GM19324 (cell line): ENCODE results near the gene EPHA5.

Experiments
- ATAC-seq: cut with Tn5 transposase; IDR thresholded peaks from one replicate; pipeline ENCODE4 v1.9.1; 2021; ENCODE audit warnings: mild to moderate bottlenecking, moderate library complexity; ENCODE audit not compliant: unreplicated experiment, low FRiP score

EPHA5 gene

DNA sequence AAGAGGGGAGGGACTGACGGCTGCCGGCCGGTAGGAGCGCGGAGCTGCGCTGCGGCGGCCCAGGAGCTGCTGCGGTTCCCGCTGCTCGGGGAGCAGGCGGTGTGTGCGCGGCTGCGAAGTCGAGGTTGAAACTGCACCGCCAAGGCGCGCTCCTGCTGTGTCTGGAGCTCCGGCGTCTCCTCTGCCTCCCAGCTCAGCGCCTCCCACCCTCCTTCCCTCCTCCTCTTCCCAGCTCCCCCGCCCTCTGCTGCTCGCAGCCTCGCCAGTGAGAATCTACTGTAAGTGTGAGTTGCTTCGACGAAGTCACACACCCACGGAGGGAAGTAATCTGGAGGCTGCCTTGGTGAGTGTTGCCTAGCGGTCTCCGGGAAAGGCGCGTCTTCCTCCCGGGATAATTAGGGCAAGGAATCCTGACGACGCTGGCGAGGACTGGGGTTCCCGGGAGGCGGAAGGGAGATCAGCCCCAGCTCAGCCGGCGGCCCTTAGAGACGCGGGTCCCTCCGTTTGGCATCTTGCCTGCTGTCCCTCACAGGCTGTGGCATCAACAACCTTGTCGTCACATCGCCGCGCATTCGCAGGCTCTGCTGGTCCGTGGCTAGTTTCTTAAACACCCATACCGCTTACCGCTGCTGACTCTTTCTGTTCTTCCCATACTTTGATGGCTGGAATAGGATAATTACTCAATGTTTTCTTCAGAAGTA, at the start of gene EPHA5:
Gene EPHA5, minus strand, starts transcription at position 159 of the 701 bp plus-strand sequence. CDS start 747 bp downstream, outside the sequence.
- no peak for ATAC-seq

DNA sequence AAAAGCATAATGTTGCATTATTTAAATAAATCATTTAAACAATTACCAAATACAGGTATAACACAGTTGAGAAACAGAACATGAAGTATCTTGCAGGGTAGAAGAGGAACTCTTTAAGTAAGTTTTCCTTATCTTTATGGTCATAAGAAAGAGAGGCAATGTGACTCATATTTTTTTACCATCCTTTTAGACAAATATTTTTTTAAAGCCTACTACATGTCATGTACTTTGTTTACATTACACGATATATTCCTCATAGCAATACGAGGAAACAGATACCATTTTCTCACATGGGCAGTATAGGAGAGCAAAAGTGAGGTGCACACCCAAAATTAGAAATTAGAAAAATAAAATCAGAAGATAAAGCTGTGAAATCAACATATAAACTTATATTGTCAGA, 49.3 kb upstream of the EPHA5 start:
- ATAC-seq: no peak

DNA sequence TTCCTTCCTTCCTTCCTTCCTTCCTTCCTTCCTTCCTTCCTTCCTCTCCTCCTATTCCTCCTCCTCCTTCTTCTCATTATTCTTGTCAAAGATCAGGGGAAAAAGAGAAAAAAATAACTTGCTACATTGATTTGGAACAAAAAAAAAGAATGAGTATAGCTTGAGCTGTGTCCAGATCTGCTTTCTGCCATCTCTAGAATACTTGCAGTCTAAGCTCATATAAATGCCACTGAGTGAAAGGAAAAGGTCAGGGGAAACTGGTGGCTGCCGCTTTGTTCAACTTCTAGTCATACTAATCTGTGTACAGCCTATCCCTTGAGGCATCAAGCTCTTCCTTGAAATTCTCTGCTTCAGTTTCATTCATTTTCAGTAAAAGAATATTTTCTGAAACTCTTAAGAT, 28.3 kb upstream of the EPHA5 start:
- no peak for ATAC-seq

DNA sequence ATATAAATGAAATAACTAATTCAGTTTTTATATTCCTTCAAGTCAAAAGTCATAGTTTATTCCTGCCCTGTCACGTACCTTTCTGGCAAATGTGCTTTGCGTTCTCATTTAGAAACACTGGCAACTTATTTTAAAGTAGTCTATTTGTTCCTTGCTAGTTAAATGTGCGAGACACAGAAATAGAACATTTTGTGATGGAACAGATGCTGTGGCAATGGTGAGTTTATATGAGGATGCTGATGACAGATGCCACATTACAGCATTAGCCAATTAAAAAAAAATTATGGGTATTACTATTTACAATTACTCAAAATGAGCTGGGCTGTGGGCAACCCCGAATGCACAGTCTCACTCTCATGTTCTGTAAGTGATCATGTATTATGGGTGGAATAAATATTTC, 26.1 kb upstream of the EPHA5 start:
- ATAC-seq: no peak

DNA sequence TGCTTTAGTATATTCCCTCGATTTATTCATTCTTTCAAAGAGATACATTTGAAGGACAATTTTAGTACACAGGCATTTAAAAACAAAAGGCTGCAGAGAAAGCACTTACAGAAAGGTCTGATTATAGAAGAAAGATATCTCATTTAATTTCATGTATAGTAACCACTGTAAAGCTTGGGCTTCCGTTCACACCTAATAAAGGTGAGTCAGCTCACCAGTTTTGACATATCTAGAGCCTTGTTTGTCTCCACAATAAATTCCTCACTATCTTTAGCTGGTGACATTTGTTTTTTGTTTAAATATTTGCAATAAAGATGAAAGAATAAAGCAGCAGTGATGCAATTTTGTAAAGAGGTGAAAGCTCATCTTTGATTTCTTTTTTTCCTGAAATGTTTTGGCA, 1.1 kb upstream of the EPHA5 start:
- ATAC-seq: no peak

DNA sequence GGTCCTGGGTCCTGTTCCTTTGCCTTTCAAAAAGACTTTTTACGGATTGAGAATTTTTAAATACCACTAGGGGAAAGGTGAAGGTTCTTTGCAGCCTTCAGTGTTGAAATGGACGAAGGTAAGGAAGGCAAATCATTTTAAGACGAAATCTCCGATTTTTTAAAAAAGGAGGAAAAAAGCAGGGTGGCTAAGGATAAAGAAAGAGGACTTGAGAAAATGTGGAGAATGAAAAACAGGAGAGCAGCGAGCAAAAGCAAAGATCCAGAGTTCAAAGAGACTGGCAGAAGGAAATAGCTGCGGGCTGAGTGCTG, 314 bp downstream of the EPHA5 start:
- no peak for ATAC-seq

DNA sequence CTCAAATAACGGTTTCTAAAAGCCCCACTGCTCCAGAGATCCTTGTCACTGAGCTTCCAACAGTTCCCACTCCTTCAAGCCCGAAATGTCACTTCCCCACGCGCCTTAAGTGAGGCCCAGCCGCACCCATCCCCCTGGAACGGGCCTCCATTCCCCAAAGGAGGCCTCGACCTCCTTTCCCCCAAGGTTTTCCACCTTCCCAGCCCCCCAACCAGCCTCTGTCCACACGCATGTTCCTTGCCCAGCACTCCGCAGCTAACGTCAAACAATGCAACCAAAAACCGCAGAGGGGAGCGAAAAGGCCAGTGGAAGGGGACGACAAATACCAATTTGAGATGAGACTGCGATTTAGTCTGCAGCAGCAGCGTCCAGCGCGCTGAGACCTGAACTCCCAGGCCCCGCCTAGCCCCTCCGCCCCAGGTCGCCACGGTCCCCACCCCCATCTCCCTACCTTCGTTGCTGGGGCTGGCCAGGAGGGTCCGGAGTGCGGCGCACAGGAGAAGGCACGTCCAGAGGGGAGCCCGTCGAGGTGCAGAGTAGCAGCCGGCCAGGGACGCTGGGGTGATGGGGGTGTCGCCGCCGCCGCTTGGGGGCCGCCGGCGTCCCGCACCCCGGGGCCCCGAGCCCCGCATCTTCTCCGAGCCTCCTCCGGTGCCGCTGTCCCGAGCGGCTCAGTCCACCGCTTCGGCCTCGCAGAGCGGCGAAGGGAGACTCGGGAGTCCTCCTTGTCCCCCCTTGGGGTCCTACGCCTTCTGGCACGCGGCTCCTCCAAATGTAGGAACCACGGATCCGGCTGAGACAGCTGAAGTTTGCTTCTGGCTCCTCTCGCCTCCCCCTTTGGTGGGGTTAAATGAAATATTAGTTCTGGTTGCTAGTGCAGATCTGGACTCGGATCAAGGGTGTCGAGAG, 924 bp downstream of the EPHA5 start:
- ATAC-seq: no peak

DNA sequence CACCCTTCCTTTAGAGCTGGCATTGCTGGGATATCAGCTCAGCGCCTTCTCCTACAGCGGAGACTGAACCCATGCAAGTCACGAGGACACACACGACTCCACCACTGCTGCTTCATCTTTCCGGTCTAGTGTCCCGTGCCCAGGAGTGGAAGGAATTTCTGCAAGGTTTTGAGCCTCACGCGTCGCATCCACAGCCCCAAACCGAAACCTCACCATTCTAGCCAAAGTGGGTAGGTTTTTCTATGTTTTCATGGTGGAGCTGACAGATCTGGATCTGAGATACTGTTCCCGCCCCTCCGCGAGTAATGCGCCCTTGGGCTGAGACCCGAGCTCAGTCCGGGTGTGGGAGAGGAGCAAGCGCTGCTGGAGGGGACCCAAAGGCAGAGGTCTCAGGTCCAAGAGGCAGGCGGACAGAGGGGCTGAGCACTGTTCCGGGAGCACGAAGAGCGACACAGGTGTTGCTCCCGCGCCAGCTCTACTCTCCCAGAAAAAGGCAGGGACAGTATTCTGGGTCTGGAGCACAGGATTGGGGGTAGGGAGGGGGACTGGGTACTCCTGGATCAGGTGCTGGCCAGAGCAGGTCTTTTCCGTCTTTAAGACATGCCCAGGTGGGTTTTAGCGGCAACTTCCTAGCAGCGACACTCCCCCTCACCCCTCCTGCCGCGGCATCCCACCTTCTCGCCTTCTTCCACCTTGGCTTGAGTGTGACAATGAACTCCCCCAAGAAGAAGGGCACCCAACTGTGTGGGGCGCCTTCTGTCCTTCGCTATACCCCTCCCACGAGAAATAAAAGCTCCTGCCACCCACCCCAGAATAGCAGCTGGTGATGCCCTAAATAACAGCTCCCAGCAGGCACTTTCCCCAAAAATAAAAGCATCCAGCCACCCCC, 1.8 kb downstream of the EPHA5 start:
- ATAC-seq: no peak

DNA sequence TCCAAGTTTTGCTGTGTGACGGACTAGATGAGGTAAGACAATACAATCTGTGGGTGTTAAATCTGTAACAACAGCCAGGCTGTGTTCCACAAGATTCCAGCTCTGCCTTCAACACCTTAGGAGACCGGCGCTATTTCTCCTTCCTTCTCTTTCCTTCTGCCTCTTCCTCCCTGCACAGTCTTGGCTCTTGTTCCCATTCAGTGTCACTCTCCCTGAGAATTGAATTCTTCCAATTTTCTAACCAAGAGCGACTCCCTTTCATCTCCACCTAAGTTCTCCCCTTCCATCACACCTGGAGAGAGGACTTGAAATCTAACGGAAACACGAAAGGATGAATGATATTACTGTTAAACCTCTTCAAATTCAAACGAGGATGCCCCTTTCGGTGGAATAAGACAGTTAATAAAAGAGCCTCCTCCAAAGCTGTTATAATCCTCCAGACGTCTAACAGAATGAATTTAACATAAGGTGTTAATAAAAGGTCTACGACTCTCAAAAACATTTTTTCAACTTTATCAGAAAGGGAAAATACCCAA, 2.7 kb downstream of the EPHA5 start:
- ATAC-seq: no peak

DNA sequence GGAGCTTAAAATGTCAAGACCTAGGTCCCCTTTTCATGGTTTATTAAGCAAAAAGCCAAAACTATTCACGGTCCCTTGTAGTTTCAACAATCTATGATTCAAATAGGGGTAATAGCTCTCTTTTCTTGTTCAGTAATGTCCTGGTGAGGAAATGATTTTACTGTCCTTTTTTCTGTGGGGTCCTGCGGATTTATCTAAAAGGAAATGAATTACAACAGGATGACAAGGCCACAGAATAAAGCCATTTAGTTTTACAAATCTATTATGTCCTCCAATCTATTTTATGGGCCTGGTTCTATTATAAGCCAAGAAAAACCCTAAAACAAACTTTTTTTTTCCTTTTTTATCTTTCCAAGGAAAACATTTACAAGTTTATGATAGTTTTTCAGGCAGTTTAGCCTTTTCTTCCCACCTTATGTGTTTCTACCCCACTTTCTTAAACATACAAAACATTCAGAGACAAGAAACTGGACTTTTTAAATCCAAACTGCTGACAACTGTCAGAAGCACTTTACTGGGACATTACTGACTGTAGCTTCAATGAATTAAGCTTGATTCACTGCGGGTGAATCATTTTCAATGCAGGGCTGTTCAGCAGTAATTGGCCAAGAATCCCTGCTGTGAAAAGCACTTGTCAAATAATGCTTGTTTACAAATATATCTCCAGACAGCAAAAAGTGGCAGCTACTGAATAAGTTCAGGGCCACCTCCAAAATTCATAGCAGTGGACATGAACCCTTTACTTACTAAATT, 4.3 kb downstream of the EPHA5 start:
- no peak for ATAC-seq

DNA sequence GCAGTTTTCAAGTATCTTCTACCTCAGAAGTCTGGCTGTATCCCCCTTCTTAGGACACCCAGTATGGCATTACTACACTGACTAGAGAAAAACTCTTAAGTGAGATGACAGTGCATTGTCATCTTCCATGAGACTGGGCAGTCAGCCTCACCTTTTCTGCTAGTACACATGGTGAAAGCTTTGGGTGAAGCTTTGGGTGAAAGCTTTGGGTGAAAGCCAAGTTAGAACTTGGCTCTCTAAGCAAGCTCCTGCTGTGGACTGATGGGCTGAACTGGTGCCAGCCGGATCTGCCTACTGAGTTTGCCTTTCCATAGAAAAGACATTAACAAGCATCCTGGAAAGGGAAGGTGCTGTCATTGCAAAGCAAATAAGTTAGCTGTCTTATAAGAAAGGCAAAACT, 8.8 kb downstream of the EPHA5 start:
- ATAC-seq: no peak

DNA sequence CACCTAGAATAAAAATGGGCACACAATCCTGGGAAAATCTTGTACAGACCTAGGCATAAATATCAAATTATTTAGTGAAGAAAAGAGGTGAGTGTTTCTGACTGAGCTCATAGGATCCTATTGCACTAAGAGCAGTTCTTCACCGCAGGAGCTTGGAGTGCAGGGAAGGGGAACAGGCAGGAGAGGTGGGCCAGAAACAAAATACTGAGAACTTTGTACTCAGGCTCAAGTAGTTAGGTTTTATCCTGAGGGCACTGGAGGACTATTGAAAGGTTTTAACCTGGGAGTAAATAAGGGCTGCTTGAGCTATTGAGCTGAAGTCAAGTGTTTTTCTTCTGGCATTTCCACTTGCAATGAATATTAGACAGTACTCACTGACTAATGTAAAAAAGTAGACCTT, 12.2 kb downstream of the EPHA5 start:
- no peak for ATAC-seq

DNA sequence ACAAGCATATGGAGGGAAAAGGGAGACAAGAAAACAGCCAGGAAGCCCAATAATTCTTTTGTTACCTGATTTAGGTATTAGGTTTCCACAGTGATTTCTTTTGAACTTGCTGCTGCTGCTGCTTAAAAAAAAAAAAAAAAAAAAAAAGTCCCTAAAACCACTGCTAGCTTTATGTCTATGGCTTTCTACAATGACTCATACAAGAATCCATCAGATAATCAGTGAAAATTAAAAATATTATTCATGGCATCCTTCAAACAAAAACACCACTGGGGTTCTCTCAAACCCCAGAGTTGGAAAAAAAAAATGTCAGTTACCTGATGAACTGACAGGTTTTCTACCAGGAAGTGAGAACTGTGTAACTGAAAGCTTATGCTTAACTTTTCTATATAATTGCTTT, 14.3 kb downstream of the EPHA5 start:
- ATAC-seq: no peak

DNA sequence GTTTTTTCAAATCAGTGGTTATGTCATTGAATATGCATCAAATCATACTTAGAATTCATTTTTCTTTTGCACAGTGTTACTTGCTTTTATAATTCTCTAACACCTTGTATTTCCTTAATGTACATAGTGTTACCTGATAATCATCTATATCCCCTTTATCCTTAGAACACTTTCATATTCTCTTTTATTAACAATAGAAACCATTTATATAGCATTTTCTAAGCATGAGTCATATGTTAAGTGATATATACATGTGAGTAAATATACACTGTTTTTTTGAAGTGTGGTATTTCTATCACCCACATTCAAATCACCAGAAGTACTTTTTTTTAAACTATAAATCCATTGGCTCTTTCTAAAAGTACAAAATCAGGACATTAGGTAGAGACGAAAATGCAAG, 15.3 kb downstream of the EPHA5 start:
- no peak for ATAC-seq

DNA sequence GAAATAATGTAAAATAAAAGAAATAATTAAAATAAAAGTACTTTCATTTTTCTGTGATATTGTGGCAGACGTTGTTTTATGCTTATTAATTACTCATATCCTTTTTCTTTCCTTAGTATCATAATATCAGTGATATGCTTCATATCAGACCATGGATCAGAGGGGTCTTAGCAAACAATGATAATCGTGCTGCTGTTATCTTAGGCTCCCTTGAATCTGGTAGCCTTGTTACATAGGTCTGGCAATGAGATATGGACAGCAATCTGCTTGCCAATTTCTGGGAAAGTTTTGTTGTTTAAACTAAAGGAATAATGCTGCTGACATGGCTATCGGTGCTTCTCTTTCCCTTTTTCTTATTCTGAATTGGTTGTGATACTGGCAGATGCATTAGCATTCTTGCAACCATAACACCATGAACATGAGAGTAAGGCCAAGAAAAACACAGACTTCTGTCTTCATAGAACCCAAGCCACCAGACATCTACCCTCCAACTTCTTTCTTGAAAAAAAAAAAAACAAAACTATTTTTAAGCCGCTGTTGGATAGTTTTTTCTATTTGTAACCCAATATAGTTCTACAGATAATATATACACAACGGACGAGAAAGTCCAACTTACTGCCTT, 16.4 kb downstream of the EPHA5 start:
- ATAC-seq: no peak

DNA sequence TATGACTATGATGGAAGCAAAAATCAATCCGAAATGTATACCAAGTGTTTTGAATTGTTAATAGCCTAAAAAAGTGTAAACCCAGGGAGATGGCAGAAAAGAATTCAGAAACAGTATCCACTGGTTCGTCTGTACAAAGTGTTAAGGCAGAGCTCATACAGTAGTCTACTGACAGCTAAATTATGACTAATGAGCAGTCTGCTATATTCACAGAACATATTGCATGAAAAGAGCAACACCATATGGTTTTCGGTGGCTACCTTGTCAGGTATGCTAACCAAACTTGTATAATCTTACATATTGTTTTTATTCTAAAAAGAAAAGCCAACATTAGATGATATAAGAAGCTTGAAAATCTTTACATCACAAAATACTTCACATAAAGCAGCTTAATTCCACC, 18.5 kb downstream of the EPHA5 start:
- ATAC-seq: no peak

DNA sequence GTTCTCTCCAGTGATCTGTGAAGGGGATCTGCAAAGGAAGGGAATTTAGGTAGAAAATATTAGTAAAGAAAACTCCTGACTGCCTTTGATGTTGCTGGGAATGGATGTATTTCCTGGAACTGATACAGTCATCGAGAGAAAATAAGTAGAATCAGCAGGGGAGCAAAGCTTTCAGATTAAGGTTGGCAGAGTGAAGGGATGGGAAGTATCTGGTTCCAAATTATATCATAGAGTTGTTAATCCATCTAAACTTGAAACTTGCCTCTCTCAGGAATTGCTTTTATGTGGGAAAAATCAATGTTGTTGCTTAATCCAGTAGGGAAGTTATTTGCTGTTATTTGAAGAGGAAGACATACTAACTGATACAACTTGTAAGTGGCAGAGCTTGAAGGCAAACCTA, 19.3 kb downstream of the EPHA5 start:
- no peak for ATAC-seq

DNA sequence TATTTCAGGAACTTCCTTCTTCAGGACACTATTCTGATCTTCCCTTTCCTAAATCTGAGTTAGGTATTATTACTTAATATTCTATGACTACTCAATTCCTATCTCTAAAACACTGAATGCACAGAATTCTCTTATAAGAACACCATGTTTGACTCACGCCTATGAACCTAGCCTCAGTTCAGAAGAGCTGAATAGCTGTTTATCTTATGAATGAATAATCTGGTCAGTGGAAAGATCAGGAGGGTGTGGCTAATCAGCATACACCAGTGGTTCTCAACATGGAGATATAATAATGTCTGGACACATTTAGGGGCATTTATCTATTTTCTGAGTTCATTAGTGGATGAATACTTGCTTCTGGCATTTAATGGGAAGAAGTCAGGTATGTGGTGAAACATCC, 24.2 kb downstream of the EPHA5 start:
- ATAC-seq: no peak

DNA sequence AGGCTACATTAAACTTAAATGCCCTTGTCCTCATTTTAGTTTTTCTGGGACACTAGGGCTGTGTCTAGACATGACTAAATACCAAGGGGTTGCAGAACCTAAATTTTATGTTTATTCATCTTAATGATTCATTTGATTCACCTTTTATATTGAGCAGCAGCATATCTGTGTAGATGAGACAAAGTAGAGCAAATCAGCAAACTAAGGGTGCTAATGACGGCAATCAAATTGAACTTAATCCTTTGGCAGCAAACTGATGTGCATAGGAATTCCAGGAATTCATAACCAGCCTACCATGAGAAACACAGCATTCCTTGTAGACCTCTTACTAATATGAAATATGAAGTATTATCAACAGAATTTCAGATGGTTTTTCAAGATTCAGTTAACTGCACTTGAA, 25.1 kb downstream of the EPHA5 start:
- ATAC-seq: no peak
